Stimulated activated CD4-positive, alpha-beta T cell treated with anti-CD3 and anti-CD28 coated beads, Interleukin-1b, Interleukin-23, amount 100 ng/mL, for 1 hour (primary cell): ENCODE results near the gene ANKRD42.
A peak's percentile ranks its signal among the peaks of the same experiment; 100 is the strongest.
"Not testable (repeated sequence)": the region's sequence is repeated elsewhere in the genome, so short reads cannot be mapped to it uniquely, and the experiment has no call there.

ENCODE experiments used
- DNase-seq, 2 donors: peaks; one replicate each; pipeline ENCODE4 v3.0.0-alpha.2; 2020; ENCODE audit warnings: low read depth in 2 of 2

Gene ANKRD42

DNA sequence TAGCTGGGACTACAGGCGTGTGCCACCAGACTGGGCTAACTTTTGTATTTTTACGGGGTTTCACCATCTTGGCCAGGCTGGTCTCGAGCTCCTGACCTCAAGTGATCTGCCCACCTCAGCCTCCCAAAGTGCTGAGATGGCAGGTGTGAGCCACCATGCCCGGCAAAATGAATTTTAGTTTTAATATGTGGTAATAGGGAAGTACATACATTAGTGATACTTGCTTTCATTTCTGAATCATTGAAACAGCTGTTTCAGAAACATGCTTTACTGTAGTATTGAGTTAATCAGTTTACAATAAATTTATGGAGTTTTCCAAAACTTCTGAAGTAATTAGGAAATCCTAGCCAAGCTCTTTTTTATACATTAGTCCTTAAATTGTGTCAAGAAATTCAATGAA is 21.0 kb upstream of the ANKRD42 start:
- no peak for DNase-seq

GRCh38 chr11:83174008-83174407 is 19.5 kb upstream of the ANKRD42 start:
- no peak for DNase-seq

DNA sequence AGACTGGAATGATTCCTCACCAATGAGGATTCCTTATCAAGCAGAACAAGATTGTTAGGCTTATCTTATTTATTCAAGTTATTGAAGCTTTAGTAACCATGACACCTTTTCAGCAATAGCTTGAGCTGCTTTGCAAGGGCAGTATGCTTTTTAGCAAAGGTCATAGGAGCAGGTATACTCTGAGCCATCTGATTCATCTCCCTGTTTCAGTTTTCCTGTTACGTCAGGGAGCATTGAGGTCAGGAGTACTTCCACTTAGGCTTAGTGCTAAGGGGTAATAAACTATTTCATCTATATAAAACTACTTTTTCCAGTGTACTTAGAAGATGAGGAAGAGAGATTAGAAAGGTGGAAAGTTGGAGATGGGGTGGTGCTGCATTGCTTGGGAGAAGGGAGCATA is 17.7 kb upstream of the ANKRD42 start:
- DNase-seq = no peak

GRCh38 chr11:83181815-83182214 is 11.7 kb upstream of the ANKRD42 start:
- no peak for DNase-seq

DNA sequence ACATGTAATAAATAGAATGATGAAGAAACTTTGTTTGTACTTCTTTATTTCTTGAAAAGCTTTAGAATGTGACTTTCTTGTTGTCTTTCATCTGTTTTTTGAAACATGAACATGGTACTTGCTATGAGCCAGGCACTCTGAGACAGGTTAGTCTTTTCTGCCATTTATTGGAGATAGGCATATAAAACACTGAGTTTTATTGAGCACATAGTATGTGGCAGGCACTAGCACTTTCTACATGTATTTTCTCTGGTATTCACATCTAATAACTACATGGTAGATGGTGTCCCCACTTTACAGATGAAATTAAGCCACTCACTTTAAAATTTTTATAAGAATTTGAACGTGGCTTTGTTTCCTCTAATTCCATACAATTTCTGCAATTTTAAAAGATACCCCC is 7.7 kb upstream of the ANKRD42 start:
- no peak for DNase-seq

DNA sequence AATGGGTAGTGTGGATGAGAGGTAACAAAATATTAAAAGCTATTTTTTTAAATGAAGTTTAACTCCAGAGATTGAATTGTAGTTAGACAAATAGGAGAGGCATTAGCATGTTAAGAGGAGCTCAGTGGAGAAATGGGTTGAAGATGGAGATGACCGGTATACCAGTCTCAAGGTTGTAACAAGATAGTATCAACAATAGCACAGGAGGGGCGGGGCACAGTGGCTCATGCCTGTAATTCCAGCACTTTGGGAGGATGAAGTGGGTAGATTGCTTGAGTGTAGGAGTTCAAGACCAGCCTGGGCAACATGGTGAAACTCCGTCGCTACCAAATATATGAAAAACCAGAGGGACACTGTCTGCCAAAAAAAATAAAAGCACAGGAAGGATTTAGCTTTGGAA is 6.0 kb upstream of the ANKRD42 start:
- no peak for DNase-seq

DNA sequence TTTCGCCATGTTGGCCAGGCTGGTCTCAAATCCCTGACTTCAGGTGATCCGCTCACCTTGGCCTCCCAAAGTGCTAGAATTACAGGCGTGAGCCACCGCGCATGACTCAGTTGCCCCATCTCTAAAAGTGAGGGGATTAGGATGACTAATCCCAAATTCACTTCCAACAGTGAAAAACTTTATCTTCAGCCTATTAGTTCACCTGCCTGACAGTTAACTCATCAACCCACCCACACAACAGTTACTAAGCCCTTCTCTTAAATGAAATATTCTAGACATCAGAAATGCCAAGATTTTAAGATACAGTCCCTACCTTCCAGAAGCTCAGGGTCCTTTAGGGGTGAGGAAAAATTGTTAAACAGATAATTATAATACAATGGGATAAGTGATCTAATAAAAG is 2.0 kb upstream of the ANKRD42 start:
- DNase-seq = no peak

DNA sequence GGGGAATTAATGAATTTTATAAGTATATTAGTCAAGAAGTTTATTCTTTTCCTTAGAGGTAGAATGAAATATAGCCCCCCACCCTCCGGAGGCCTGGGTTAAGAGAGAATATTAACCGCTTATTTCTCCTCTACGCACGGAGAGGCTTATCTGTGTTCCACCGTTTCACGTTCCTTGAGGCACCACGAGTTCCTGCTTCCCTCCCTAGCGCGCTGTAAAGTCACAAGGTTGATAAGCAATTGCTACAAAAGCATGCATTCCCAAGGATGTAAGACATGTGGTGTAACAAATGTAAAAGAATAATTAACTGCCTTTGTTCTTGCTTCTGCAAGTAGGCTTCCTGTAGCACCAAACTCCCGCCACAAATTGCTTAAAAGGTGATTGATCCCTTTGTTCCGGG is 1.5 kb upstream of the ANKRD42 start:
- no peak for DNase-seq

- DNase-seq = no peak
Observed at GRCh38 chr11:83192606-83193245, 786 bp upstream of the ANKRD42 start.

GRCh38 chr11:83194281-83195142 is 1.0 kb downstream of the ANKRD42 start:
- peak in 1 of 2 donors; percentile 17 for DNase-seq

DNA sequence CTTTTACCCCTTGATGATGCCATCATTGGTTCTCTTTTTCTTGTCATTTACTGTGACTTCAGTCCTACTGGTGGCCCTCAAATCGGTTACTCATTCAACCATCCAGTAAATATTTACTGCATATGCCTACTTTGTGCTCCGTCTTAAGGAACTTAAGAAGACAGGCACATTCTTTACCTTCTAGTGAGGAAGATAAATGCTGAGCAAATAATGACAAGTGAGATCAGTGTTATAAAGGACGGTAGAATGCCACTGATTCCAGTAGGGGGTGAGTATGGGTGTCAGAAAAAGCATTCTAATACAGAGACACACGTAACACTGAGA is 1.6 kb downstream of the ANKRD42 start:
- no peak for DNase-seq

DNA sequence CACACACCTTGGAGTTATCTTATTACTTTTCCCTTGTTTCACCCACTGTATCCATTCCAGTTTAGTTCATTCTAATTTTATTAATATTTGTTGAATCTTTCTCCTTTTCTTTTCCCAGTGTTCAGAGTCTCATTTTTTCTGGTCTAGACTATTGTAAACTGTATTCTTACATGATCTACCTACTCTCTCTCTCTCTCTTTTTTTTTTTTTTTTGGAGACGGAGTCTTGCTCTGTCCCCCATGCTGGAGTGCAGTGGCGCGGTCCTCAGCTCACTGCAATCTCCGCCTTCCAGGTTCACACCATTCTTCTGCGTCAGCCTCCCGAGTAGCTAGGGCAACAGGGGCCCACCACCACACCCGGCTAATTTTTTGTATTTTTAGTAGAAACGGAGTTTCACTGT is 2.1 kb downstream of the ANKRD42 start:
- DNase-seq = no peak

GRCh38 chr11:83200035-83200434 is 6.5 kb downstream of the ANKRD42 start:
- no peak for DNase-seq

GRCh38 chr11:83205608-83206185 is 12.2 kb downstream of the ANKRD42 start:
- DNase-seq = no peak

DNA sequence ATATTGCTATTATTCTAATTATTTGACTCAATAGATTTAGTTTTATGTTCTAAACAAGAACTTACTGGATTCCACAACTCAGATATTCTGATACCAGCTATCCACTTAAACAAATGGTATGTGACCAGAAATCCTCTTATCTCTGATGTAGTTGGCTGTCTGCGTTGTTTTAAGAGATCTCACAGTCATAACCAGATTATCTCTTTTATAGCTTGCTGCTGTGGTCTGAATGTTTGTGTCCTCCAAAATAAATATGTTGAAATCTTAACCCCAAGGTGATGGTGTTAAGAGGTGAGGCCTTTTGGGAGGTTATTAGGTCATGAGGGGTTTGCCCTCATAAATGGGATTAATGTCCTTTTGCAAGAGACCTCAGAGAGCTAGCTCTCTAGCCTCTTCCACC is 12.7 kb downstream of the ANKRD42 start:
- DNase-seq = no peak

DNA sequence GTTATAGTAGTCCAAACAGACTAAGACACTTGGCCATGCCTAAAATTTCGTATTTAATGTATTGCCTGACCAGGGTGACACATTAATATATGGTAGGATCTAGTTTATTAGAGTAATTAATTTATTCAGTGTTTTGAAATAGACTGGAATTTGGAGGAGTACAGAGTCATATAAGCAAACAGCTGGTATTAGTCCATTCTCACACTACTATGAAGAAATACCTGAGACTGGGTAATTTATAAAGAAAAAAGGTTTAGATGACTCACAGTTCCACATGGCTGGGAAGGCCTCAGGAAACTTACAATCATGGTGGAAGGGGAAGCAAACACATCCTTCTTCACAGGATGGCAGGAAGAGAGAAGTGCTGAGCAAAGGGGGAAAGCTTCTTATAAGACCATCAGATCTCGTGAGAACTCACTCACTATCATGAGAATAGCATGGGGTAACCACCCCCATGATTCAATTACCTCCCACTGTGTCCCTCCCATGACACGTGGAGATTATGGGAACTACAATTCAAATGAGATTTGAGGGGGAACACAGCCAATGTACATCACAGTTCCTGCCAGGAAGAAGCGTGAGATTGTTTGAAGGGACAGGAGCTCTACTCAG is 13.4 kb downstream of the ANKRD42 start:
- not testable (repeated sequence) for DNase-seq

GRCh38 chr11:83219095-83219494 is 25.6 kb downstream of the ANKRD42 start:
- DNase-seq = no peak

DNA sequence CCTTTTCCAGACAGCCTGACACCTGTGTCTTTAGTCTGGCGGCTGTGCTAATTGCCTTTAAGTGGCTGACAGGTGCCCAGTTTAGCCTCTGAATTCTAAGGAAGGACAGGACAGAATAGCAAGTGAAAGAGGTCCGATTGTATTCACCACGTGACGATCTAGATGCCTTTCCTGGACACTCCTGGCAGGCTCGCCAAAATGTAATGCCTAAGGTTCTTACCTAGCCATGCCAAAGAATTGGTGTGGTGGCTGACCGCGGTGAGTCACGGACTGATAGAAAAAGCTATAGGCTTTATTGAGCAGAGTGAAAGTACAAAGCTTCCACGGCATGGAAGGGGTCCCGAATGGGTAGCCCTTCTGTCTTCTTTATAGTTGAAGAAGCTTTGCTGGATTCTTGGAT is 26.7 kb downstream of the ANKRD42 start:
- no peak for DNase-seq

GRCh38 chr11:83221694-83222093 is 28.2 kb downstream of the ANKRD42 start:
- no peak for DNase-seq

- DNase-seq = no peak
Observed at GRCh38 chr11:83222499-83222898, 29.0 kb downstream of the ANKRD42 start.

- DNase-seq = no peak
Observed at GRCh38 chr11:83223457-83223856, 29.9 kb downstream of the ANKRD42 start.

GRCh38 chr11:83235825-83236224 is 42.3 kb downstream of the ANKRD42 start:
- no peak for DNase-seq

- DNase-seq = no peak
Observed at GRCh38 chr11:83238111-83238510, 44.6 kb downstream of the ANKRD42 start.
